ENCODE measurements around the gene MOB1B.
"Not testable (repeated sequence)": the region's sequence is repeated elsewhere in the genome, so short reads cannot be mapped to it uniquely, and the experiment has no call there.

The MOB1B gene

DNA sequence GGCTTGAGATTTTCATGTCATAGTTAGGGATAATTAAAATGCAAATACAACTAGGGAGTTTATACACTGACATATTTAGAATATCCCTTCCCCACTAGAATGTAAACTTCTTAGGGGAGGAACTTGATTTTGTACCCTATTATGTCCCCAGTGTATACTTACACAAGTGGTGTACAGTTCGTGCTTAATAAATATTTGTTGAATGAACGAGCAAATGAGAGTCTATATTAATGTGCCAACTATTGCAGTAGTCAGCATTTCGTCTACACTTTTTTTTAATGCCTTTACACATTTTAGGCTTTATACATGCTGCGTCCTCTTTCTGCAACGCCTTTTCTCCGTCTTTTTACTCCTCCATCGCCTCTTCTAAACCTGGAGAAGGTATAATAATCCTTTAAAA lies 8.4 kb upstream of the MOB1B start:
- TF ChIP-seq, protein P1, sequence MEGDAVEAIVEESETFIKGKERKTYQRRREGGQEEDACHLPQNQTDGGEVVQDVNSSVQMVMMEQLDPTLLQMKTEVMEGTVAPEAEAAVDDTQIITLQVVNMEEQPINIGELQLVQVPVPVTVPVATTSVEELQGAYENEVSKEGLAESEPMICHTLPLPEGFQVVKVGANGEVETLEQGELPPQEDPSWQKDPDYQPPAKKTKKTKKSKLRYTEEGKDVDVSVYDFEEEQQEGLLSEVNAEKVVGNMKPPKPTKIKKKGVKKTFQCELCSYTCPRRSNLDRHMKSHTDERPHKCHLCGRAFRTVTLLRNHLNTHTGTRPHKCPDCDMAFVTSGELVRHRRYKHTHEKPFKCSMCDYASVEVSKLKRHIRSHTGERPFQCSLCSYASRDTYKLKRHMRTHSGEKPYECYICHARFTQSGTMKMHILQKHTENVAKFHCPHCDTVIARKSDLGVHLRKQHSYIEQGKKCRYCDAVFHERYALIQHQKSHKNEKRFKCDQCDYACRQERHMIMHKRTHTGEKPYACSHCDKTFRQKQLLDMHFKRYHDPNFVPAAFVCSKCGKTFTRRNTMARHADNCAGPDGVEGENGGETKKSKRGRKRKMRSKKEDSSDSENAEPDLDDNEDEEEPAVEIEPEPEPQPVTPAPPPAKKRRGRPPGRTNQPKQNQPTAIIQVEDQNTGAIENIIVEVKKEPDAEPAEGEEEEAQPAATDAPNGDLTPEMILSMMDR (IDR thresholded peaks at IDR 0.05; ENCODE audit: low read depth, low read length), result no peak
- DNase-seq (ENCODE audit: low read depth in 2 of 2), result no peak
- no peak overlapping the region for H3K4me3 ChIP-seq (replicated peaks in 1 of 2; ENCODE audit: low read depth in 2 of 2, low read length in 2 of 2)

DNA sequence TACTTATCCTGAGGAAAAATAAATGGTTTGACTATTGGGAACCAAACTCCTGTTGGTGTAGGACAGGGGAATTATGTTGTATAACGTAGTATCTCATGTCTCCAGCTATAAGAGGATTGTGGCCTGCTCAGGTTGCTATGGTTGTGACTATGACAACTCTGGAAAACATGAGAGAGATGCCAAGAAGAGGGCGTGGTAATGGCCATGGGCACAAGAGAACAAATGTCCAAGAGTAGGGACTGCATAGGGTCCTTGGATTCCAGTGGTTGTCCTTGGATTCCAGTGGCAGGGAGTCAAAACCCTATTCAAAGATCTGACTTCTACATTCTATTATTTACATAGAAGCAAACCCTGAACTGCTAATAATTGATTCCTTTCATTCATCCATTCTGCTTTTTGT lies 6.8 kb upstream of the MOB1B start:
- TF ChIP-seq, protein P1 (IDR thresholded peaks at IDR 0.05; ENCODE audit: low read depth, low read length), result no peak
- H3K4me3 ChIP-seq (replicated peaks in 1 of 2; ENCODE audit: low read depth in 2 of 2, low read length in 2 of 2), result no peak overlapping the region
- DNase-seq (ENCODE audit: low read depth in 2 of 2), result peak; percentile 15 to 22

DNA sequence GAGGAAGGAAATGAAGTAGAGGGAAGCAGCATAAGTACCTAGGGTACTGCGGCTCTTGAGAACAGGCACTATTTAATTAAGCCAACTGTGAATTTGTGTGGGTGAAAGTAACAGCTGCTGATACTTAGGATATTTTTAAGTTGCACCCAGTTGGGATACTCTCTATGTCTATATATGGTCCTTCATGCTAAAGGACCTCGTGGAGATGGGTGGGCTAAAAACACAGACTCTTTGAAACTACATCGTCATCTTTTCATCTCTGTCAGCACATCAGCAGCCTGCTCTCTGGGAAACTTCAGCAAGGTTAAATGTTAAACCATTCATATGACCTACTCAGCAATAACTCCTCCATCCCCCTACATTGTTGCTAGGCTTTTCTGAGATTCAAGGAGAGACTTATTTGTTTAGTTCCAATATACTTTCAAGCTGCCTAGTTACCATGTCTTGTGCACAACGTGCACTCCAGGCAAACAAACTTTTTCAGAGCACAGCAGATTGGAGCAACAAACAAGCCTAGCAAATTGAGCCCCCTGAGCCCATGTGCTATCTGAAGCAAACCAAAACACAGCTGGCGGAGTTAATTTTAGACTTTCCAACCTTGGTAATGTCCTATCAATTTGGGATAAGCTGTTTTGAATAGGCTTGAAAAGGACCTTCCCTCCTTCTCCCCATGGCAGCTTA lies 6.2 kb upstream of the MOB1B start:
- H3K4me3 ChIP-seq (replicated peaks in 1 of 2; ENCODE audit: low read depth in 2 of 2, low read length in 2 of 2), result no peak overlapping the region
- no peak for DNase-seq (ENCODE audit: low read depth in 2 of 2)
- TF ChIP-seq, protein P1 (IDR thresholded peaks at IDR 0.05; ENCODE audit: low read depth, low read length), result no peak

DNA sequence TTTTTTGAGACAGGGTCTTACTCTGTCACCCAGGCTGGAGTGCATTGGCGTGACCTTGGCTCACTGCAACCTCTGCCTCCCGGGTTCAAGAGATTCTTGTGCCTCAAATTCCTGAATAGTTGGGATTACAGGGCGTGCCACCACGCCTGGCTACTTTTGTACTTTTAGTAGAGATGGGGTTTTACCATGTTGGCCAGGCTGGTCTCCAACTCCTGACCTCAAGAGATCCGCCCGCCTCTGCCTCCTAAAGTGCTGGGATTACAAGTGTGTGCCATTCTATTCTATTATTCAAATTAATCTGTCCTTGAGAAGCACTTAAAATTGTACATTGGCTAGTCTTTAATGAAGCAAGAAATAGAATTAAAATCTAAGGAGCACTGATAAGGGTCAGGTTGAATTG lies 3.6 kb upstream of the MOB1B start:
- H3K4me3 ChIP-seq (replicated peaks in 1 of 2; ENCODE audit: low read depth in 2 of 2, low read length in 2 of 2); DNase-seq (ENCODE audit: low read depth in 2 of 2): not testable (repeated sequence)

DNA sequence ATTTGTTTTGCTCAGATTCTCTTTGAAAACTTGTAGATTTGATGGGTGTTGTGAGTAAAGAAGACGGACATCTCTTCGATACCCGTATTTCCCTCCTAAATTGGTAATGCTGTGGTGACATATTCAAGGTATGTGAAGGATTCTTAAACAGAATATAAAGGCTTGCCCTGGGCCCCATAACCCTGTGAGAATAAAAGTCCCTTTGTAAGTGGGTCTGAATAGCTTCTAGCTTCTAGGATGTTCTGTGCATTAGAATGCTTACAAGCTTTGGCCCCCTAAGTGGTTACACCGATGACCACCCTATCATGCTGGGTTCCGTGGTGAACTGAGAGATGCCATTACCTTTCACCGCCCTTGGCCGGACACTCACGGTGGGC lies 574 bp upstream of the MOB1B start:
- TF ChIP-seq, protein P1 (IDR thresholded peaks at IDR 0.05; ENCODE audit: low read depth, low read length), result no peak
- peak overlapping the region; percentile 85 to 86 for H3K4me3 ChIP-seq (replicated peaks in 1 of 2; ENCODE audit: low read depth in 2 of 2, low read length in 2 of 2)
- no peak for DNase-seq (ENCODE audit: low read depth in 2 of 2)

DNA sequence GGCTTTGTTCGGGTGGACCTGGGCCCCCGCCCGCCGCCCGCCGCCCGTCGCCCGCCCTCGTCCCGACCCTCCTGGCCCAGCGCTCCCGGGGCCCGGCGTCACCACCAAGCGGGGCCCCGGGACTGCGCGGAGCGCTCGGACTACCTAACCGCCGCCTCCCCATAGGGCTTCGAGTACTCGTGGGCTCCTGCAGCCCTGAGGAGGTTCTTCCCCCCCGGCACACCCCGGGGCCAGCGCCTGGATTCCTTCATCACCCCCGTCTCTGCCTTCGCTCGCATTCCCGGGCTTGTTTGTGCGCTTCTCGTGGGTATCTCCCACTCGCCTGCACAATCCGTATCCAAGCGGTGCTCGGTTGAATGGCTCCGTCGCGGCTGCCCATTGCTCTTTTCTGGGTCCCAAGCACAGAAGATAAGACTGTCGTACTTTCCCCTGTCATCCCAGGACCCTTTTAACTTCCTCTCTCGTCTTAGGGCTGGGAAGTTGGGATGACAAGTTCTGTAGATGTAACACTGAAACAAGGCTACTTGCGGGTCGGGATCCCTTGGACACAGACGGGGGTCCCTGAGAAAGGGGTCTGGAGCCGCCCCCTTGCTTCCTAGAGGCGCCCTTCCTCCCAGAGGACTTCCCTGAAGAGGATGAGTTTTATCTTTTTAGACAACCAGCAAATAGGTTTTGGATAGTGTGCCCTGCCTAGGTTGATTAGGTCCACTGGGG lies 565 bp downstream of the MOB1B start:
- TF ChIP-seq, protein P1 (IDR thresholded peaks at IDR 0.05; ENCODE audit: low read depth, low read length), result no peak
- DNase-seq (ENCODE audit: low read depth in 2 of 2), result peak; percentile 40 to 43
- peak overlapping the region; percentile 85 to 86 for H3K4me3 ChIP-seq (replicated peaks in 1 of 2; ENCODE audit: low read depth in 2 of 2, low read length in 2 of 2)

DNA sequence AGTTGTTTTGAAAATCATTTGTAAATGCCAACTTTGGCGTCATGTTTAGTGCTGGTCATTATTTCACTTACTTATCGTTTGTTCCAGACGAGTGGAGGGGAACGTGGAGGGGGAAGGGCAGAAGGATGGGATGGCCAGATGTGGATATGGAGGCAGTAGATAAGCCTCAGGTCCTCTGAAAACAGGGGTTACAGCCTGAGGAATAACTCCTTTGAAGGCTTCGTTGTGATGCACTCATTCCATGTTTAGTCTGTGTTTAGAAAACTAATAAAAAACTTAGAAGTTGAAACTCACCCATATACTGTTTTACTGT lies 1.1 kb downstream of the MOB1B start:
- DNase-seq (ENCODE audit: low read depth in 2 of 2), result peak; percentile 24 to 32
- peak overlapping the region; percentile 85 to 86 for H3K4me3 ChIP-seq (replicated peaks in 1 of 2; ENCODE audit: low read depth in 2 of 2, low read length in 2 of 2)
- TF ChIP-seq, protein P1 (IDR thresholded peaks at IDR 0.05; ENCODE audit: low read depth, low read length), result no peak

All from cardiac fibroblast (primary cell).